UCSD-AML1 (cell line): ENCODE data around the gene TRIM71.
"Not testable (repeated sequence)": the region's sequence is repeated elsewhere in the genome, so short reads cannot be mapped to it uniquely, and the experiment has no call there.

Source experiments
- DNase-seq: peaks from one replicate; lab custom pipeline; 2025; ENCODE audit not compliant: unreplicated experiment; lab: John Stamatoyannopoulos, UW

Gene TRIM71

DNA sequence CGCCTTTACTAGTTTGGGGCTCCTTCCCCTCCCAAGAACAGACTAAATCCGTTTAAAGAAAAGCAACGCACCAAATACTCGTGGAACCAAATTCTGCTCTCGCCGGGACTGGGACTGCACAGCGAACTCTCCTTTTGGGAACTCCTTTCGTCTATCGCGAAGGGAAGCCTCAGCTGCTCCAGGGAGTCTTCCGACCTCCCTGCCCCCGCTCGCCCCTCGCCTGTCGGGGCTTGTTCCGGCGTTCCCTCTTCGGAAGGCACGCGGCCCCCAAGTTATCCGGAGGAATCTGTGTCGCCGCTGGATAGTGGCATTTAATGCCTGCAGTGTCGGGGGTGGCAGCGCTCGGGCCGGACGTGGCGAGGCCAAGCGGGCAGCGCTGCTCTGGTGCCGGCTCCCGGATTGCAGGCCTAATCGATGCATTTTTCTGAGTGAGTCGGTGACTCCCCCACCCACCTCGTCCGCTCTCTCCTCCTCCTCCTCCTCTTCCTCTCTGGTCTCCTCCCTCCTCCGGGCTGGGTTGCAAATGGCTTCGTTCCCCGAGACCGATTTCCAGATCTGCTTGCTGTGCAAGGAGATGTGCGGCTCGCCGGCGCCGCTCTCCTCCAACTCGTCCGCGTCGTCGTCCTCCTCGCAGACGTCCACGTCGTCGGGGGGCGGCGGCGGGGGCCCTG, at the start of gene TRIM71:
TSS of gene TRIM71 (plus strand) at position 440 of the 671 bp plus-strand sequence. CDS start at position 524, 84 bp downstream.
- DNase-seq: peak; percentile 49

DNA sequence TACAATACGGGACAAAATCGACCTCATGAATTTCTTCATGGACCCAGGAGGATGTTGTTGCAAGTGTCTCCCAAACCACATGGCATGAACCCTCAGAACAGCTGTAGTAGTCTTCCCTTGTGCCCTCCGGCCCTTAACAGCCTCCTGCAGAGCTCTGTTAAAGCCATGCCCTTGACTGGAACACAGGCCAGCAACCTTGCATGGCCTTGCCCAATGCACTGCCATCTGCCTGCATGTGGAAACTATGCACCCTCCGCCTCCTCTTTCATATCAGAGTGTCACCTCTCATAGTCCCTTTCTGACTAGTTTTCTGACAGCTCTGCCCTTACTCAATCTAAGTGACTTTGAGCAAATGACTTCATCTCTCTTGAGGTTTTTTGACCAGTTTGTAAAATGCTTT, 39.4 kb upstream of the TRIM71 start:
- DNase-seq: no peak

DNA sequence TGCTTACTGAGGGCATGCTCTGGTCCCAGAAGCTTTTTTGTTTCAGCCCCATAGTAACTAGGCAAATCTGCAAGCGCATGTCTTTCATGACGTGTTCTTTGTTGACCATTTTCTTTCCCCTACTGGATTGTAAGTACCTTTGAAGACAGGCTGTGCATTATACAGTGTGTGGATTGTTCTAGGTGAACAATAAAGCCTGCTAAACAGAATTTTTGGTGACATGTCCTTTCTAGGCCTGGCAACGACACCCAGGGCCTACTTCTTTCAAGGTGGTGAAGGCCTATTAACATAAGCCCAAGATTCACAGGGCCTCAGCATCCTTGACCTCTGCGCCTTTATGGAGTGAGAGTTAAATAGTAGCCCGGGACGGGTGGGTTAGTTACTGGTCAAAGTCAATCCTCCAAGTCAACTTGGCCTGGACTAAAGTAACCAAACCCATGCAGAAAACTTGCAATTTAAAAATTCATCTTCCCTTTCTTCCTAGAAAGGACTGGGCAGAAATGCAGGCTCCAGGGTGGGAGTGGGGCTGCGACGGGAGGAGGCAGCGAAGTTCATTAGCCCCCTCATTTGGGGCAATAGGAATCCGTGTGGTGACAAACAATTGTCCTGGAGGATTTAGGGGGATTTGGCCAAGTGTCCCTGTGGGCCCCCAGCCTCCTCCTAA, 37.6 kb upstream of the TRIM71 start:
- no peak for DNase-seq

DNA sequence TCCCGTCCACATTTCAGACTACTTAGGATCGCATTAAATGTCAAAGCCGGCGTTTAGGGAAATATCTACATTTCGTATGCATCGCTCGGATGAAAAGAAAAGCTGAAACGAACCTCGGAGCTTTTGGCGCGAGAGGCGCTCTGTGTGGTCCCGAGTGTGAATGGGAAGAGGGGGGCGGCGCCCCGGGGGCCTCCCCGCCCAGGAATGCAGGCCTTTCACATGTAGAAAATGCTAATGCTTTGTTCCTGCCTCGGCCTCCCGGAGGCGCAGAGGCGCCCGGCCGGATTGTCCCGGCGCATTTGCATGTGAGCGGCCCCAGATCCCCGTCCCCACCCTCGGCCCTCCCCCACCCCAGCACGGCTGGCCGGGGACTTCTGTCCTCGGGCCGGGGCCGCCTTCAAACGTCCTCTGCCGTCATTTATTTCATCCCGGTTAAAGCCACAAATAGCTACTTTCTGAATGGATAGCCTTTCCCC, 37.0 kb upstream of the TRIM71 start:
- DNase-seq: peak; percentile 76

GRCh38 chr3:32781211-32781968, 36.4 kb upstream of the TRIM71 start:
- DNase-seq: peak; percentile 86

- DNase-seq: not testable (repeated sequence)
Observed at GRCh38 chr3:32781969-32782270, 35.9 kb upstream of the TRIM71 start.

DNA sequence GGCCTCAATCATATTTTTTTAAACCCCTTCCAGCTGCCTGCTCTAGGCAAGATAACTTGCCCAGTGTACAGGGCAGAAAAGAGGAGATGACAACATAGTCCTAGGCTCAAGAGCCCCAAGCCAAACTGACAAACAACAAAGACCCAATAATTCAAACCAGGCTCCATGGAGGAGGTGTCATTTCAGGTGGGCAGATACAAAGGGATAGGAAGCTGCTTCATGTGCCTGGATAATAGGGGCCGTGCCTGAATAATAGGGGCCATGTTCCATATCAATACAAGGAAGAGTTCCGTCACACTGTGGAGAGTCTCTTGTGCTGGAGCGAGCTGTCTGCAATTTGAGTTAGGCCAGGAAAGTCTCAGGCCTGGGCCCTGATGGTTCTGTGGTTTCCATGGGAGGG, 35.4 kb upstream of the TRIM71 start:
- peak; percentile 24 for DNase-seq

- DNase-seq: no peak
Observed at GRCh38 chr3:32791833-32792232, 26.0 kb upstream of the TRIM71 start.

- DNase-seq: no peak
Observed at GRCh38 chr3:32794487-32795308, 23.1 kb upstream of the TRIM71 start.

- DNase-seq: not testable (repeated sequence)
Observed at GRCh38 chr3:32796384-32796950, 21.3 kb upstream of the TRIM71 start.

- no peak for DNase-seq
Observed at GRCh38 chr3:32797776-32798175, 20.0 kb upstream of the TRIM71 start.

GRCh38 chr3:32801440-32801839, 16.4 kb upstream of the TRIM71 start:
- not testable (repeated sequence) for DNase-seq

DNA sequence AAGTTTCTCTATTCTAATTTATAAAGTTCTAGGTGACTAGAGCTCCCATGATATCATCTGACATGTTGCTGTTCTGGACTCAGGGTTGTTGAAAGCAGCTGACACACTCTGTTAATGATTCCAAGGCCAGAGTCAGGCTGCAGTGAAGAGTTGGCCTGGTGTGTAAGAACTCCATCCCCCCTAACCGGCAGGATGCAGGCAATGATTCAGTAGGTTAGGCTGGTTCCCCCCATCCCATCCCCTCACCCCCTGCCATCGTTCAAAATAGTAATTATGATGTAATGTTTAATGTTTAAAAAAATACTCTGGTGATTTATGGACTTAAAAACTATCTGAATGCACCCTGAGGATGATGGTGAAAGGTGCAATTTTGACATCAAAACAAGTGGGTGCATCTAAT, 4.6 kb upstream of the TRIM71 start:
- DNase-seq: peak; percentile 45

DNA sequence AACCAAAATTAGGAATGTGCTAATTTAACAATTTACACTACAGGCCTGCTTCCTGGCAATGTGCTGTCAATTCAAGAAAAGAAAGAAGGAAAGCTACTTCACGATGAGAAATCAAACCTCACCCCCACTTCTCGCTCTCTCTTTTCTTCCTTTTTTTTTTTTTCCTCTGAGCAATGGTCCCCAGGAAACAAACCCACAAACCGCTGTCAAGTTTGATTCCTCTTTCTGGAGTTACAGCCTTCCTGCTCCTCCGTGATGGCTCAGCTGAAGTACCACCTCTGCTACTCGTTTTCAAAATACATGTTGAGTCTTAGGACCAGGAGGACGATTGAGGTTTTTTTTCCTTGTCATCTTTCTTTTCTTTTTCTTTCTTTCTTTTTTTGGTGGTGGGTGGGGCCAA, 3.4 kb upstream of the TRIM71 start:
- DNase-seq: peak; percentile 54

DNA sequence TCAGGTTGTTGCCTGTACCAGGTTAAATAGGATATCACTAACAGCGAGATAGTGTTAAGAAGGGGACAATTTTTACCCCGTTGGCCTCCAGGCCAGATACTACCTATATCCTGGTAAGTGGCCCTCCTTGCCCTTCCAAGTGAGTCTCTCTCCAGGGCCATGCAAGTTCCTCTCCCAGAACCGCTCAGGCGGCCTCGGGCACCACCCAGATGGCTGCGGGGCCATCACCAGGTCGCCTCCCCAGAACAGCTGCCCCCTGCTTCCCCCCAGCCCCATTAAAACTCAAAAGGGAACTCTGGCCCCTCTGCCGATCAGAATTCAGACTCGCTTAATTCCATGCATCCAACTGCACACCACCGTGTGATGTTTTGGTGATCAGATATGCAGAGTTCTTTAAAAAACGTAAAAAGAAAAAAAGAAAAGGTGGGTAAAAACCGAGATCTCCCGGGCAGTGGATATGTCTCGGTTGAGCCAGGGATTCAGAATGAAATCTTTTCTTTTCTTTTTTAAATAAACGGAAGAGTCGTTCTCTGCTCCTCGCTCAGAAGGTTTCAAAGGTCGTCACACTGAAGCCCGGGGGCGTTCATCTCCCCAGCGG, 1.9 kb upstream of the TRIM71 start:
- DNase-seq: peak; percentile 41

GRCh38 chr3:32816439-32817256, 1.1 kb upstream of the TRIM71 start:
- peak; percentile 84 for DNase-seq

GRCh38 chr3:32817257-32817557, 590 bp upstream of the TRIM71 start:
- peak; percentile 68 for DNase-seq

DNA sequence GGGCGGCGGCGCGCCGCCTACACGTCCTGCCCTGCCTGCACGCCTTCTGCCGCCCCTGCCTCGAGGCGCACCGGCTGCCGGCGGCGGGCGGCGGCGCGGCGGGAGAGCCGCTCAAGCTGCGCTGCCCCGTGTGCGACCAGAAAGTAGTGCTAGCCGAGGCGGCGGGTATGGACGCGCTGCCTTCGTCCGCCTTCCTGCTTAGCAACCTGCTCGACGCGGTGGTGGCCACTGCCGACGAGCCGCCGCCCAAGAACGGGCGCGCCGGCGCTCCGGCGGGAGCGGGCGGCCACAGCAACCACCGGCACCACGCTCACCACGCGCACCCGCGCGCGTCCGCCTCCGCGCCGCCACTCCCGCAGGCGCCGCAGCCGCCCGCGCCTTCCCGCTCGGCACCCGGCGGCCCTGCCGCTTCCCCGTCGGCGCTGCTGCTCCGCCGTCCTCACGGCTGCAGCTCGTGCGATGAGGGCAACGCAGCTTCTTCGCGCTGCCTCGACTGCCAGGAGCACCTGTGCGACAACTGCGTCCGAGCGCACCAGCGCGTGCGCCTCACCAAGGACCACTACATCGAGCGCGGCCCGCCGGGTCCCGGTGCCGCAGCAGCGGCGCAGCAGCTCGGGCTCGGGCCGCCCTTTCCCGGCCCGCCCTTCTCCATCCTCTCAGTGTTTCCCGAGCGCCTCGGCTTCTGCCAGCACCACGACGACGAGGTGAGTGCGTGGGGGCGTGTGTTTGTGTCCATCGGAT, 602 bp downstream of the TRIM71 start:
- peak; percentile 49 for DNase-seq

GRCh38 chr3:32818970-32819511, 1.2 kb downstream of the TRIM71 start:
- peak; percentile 37 for DNase-seq
